GM18498 (cell line): ENCODE results near the gene SCUBE2.
A peak's percentile ranks its signal among the peaks of the same experiment; 100 is the strongest.
"Not testable (repeated sequence)": the region's sequence is repeated elsewhere in the genome, so short reads cannot be mapped to it uniquely, and the experiment has no call there.

Source experiments
- ATAC-seq: cut with Tn5 transposase; IDR thresholded peaks from one replicate; pipeline ENCODE4 v1.9.1; 2021; ENCODE audit warnings: mild to moderate bottlenecking, moderate library complexity; ENCODE audit not compliant: unreplicated experiment

SCUBE2 gene

DNA sequence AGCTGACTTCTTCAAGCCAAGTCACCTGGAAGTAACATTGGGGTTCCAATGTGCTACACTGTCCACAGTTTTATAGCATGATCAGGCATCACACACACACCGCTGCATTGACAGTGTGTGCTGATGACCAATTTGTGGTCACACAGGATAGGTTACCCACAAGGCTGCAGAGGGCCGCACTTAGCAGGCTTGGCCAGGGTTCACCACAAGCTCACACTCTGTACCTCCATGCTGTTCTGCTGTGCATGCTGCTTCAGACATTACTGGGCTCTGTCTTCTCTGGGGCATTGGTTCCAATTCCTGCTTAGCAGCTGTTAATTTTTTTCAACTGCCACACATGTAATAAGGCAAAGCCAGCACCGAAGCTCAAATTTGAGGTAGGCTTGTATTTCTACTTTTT lies 76.6 kb downstream of the SCUBE2 start:
- no peak for ATAC-seq

GRCh38 chr11:9013373-9013772 lies 78.0 kb downstream of the SCUBE2 start:
- no peak for ATAC-seq

DNA sequence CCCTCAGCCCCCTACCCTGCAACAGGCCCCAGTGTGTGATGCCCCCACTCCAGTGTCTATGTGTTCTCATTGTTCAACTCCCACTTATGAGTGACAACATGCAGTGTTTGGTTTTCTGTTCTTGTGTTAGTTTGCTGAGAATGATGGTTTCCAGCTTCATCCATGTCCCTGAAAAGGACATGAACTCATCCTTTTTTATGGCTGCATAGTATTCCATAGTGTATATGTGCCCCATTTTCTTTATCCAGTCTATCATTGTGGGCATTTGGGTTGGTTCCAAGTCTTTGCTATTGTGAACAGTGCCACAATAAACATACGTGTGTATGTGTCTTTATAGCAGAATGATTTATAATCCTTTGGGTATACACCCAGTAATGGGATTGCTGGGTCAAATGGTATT lies 81.9 kb downstream of the SCUBE2 start:
- ATAC-seq, result not testable (repeated sequence)

DNA sequence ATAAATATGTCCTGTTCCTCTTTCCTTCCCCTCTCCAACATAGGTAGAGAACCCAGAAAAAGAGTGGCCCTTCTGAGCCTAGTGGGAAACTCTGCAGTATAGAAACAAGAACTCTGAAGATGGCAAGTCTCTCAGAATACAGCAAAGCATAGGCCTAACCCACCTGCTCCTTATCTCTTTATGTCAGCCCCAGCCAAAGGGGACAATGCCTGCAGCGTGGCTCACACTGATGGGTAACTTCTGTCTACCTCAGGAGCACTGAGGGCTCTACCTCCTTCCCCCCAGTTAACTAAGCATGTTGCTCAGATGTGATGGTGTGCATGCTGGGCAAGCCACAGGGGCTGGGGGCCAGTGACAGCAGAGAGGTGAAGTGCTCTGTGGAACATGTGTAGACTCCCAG lies 82.7 kb downstream of the SCUBE2 start:
- no peak for ATAC-seq

- no peak for ATAC-seq
Measured at GRCh38 chr11:9008011-9008550, 83.3 kb downstream of the SCUBE2 start.

DNA sequence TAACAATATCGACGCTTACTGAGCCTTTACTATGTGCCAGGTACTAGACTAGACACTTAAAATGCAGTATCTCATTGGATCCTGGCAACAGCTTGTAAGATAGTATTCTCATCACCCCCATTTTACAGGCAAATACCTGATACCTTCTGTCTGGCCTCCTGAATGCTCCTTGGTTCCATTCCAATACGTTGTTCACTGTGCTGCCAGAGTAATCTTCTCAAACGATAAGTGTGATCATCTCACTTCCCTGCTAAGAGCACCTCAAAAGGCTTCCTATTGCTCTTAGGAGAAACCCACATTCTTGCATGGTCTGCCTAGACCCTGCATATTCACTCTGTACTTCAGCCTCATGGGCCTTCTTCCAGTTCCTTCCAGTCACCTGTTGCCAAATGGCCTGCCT lies 86.3 kb downstream of the SCUBE2 start:
- ATAC-seq, result no peak

DNA sequence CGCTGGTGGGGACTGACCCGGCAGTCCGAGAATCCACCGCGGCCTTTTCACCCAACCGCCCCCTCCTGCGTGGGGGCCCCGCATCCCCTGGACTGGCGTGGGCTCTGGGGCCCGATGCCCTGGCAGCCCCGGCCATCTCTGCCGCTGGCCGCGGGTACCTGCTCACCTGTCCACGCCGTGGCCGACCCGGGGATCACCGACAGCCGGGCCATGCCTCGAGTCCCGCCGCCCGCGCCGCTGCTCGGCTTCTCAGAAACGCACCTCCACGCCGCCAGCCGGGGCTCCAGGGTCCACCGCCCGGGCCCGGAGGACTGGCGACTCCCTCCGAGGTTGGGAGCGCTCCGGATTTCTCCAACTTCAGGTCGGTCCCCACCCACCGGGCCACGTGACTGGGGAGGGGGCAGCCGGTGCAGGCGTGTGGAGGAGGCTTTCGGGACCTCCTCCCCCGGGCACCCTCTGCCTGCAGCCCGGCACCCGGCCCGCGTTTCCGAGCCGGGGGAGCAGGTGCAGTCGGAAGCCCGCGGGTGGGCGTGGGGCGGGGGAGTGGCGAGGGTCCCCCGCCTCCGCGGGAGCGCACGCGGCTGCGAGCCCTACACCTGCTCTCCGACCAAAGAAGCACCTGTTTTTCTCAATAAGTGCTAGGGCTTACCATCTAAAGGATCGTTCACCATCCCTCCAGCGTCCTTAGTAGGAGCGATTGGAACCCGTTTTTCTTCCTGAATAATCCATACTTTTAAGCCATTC lies 87.0 kb downstream of the SCUBE2 start:
- ATAC-seq, result no peak

GRCh38 chr11:9003573-9004182 lies 87.7 kb downstream of the SCUBE2 start, which contains the start of gene NRIP3:
Gene NRIP3, minus strand, starts transcription at chr11:9004001. Its CDS starts 66 bp downstream, at chr11:9003935.
- ATAC-seq, result no peak

DNA sequence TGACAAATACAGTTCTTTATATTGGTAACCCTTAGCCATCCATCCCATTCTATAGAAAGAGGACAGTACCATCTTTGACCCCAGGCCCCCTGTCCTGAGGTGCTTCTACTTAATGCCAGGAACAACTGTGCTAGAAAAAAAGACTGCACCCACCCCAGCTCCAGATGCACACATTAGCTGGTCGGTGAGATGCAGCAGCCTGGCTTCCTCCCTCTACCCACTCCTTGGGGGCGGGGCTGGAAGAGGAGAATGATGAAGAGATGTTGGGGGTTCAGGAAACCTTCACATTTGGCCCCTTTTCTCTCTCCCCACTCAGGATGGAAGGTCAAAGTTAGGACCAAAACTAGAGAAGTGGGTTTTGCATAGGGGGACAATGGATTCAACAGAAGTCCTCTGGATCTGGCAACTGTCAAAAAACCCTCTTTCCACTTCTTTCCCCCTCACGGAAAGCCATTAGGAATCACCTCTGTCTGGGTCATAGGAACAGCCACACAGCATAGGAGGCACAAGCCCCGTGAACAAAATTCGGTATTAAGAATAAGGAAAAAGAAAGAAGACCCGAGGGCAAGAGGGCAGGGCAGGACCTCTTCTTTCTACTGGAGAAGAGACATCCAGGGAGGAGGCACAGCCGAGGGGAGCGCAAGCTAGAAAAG lies 88.4 kb downstream of the SCUBE2 start:
- ATAC-seq, result no peak

GRCh38 chr11:9001736-9002135 lies 89.7 kb downstream of the SCUBE2 start:
- no peak for ATAC-seq

- no peak for ATAC-seq
Measured at GRCh38 chr11:8998017-8998416, 93.4 kb downstream of the SCUBE2 start.

DNA sequence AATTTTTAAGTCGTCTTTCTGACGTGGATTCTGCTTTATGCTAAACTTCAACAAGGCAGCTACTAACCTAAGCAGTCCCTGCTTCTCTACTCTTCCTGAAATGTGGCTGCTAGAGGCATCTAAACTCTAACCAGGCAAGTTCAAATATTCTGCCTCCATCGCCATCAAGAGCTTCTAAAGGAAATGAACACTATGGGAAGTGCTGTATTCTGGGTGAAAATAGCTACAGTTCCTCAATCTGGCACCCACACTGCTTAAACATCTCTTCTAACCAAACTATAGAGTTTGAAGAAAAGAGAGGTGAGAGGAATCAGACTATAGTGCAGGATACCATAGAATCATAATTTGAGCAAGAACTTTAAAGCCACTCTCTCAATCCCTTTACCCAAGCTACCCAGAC lies 93.9 kb downstream of the SCUBE2 start:
- ATAC-seq, result no peak

DNA sequence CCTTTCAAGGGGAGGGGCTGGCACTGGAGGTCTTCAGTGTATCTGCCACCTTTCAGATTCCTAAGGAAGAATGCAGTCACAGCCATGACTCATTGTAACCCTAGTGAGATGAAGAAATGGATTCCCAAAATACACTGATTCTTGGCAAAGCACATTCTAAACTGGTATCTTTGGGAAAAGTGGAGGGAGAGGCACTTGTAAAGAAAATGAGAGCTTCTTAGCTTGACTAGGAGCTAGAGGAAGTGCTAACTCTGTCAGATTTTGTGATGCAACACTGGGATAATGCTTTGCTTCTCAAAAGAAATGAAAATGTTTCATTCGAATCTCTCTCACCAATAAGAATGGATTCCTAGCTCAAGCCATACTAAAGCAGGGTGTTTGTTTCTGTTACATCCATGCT lies 101.9 kb downstream of the SCUBE2 start:
- ATAC-seq, result no peak

GRCh38 chr11:8988329-8989234 lies 102.8 kb downstream of the SCUBE2 start:
- no peak for ATAC-seq

DNA sequence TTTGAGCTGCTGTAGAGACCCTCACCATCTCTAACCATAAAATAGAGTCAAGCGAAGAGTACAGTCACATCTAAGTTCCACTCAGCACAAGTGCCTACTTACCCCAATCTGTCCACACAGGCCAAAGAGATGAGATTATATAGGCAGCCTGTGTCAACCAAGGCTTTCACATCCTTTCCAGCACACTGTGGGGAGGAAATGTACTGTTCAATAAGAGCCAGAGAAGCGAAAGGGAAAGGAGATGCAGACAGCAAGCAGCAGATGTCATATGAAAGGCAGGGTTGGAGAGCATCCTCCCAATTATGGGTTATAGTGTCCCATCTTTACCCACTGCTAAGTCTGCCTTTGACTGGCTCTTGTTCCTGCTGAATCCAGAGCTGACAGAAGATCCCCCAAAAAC lies 104.0 kb downstream of the SCUBE2 start:
- peak; percentile 62 for ATAC-seq

DNA sequence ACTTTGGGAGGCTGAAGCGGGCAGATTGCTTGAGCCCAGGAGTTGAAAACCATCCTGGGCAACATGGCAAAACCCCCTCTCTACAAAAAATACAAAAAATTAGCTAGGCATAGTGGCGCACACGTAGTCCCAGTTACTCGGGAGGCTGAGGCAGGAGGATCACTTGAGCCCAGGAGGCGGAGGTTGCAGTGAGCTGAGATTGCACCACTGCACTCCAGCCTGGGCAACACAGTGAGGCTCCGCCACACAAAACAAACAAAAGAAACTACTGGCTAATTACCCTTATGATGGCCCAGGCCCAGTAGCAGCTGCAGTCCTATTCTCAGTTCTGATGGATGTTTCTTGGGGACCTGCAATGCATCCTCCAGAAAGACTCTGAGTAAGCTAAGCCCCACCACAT lies 104.6 kb downstream of the SCUBE2 start:
- not testable (repeated sequence) for ATAC-seq

- no peak for ATAC-seq
Measured at GRCh38 chr11:8985462-8985861, 105.9 kb downstream of the SCUBE2 start.

DNA sequence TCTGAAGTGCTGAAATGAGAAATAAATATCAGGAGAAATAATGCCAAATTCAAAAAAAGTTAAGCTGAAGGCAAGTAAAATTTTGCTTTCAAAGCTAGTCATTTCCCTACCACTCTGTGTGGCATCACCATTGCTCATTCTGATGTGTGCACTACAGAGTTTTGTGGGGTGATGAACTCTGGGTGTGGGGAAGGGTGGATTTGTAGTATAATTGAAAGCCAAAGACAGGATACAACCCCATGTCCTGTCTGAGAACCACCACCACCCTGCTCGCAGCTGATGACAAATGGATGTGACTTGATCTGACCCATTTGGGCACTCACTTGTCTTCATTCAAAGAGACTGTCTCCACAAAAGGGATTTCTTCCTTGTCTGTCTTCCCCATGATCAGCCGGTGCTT lies 107.8 kb downstream of the SCUBE2 start:
- no peak for ATAC-seq

DNA sequence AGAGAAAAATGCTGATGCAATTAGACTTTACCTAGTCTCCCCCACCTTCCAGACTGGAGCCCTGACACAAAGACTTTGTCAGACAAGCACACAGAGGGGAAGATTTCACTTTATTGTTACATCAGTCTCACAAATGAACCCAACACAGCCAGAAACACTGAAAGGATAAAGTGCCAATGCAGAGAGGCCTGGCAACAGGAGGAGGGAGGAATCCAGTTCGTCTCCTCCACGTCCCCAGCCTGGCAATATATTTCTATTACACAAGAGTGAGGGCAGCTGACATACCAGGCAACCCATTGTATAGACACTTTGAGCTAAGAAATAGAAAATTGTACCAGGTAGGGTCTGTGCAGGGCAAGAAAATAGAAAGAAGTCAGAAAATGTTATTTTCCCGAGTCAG lies 110.9 kb downstream of the SCUBE2 start:
- ATAC-seq, result no peak

- not testable (repeated sequence) for ATAC-seq
Measured at GRCh38 chr11:8979365-8979764, 112.0 kb downstream of the SCUBE2 start.

DNA sequence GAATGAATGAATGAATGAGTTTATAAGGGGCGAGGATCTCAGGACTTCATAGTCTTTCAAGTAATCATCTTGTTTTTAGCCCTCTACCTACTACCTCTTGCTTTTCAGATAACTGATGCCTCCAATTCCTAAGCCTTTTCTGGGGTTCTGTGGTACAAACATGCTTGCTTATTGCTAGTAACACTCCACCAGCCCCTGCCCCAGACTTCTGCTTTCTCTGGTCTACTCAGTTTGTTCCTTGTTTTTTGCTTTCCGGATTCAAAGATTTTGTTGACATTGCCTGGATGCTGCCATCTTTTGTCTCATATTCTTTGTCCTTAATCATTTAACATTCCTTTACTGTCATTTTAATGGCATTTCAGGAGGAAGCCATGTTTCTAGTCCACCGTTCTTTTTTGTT lies 118.3 kb downstream of the SCUBE2 start:
- ATAC-seq, result no peak
